Testis (tissue), 2 donors: Measurements from ENCODE around the gene MLLT10.

ENCODE experiments used
- POLR2A ChIP-seq: fragments of 450-650 bp; IDR thresholded peaks from one replicate; pipeline ENCODE4 v1.6.1; 2017; ENCODE audit warnings: antibody characterized with exemption, mild to moderate bottlenecking, moderate library complexity
- TF ChIP-seq, protein P1 (sequence below), 3 experiments: fragments of 450-650 bp in 2 of 3; fragments of 200-600 bp in 1 of 3; sonication (generic) in 1 of 3; IDR thresholded peaks; one replicate each; pipeline ENCODE4 v1.5.1; 2016 to 2019; ENCODE audit warnings: antibody characterized with exemption in 3 of 3, mild to moderate bottlenecking in 2 of 3, moderate library complexity in 1 of 3

DNA sequence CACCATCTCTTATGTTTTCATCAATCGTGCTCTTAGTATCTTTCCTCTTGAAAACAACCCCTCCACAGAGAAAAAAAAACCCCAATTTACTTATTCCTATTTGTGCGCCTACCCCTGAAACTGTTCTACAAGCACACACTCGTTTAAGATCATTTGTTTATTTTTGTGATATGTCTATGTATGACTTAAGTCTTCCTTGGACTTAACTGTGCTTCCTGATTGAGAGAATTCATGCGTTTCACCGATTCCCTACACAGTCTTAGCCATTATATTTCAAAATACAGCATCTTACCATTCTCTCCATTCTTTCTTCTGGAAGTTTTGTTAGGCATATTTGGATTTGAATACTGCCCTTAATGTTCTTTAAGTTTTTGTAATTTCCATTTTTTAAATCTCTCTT lies 159.4 kb downstream of the MLLT10 start:
- TF ChIP-seq, protein P1, sequence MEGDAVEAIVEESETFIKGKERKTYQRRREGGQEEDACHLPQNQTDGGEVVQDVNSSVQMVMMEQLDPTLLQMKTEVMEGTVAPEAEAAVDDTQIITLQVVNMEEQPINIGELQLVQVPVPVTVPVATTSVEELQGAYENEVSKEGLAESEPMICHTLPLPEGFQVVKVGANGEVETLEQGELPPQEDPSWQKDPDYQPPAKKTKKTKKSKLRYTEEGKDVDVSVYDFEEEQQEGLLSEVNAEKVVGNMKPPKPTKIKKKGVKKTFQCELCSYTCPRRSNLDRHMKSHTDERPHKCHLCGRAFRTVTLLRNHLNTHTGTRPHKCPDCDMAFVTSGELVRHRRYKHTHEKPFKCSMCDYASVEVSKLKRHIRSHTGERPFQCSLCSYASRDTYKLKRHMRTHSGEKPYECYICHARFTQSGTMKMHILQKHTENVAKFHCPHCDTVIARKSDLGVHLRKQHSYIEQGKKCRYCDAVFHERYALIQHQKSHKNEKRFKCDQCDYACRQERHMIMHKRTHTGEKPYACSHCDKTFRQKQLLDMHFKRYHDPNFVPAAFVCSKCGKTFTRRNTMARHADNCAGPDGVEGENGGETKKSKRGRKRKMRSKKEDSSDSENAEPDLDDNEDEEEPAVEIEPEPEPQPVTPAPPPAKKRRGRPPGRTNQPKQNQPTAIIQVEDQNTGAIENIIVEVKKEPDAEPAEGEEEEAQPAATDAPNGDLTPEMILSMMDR (IDR thresholded peaks at IDR 0.05) = no peak
- no peak for TF ChIP-seq POLR2A
